PC-9 (cell line): ENCODE measurements around the gene LRRC56. TPM values are rescaled to one million over a fixed set of nuclear protein-coding genes. Genes with fewer than 3 reads are reported as not detected.

Source experiments
- BruUV-seq: library from RNA; stranded (reverse); fragments of 400-500 nt; replicated peaks from 2 replicates; lab custom pipeline; 2021; lab: Mats Ljungman, UMichigan
- CTCF ChIA-PET: fragments of 300-600 bp; sonication (Branson Sonifier 250); formaldehyde crosslinking; loops from one replicate; lab custom pipeline; 2022; ENCODE audit warnings: antibody characterized with exemption; lab: Charles Lee
- POLR2A ChIA-PET: fragments of 300-600 bp; sonication (Branson Sonifier 250); formaldehyde crosslinking; loops from one replicate; lab custom pipeline; 2022; ENCODE audit warnings: antibody characterized with exemption; ENCODE audit not compliant: unreplicated experiment; lab: Charles Lee
- DNase-seq, 2 experiments: peaks; one replicate each; pipeline versions ENCODE4 v3.0.0 to v3.0.0-alpha.2; 2015 to 2022; ENCODE audit warnings: mixed read lengths in 1 of 2
- H2AFZ ChIP-seq: fragments of 200-600 bp; sonication (generic); 2 replicates; pipeline ENCODE4 v1.8.1; 2017; ENCODE audit warnings: antibody characterized with exemption
- H3F3A ChIP-seq: fragments of 200-600 bp; sonication (generic); 2 replicates; pipeline ENCODE4 v1.8.1; 2017; ENCODE audit warnings: antibody characterized with exemption, mild to moderate bottlenecking, low read depth; ENCODE audit not compliant: insufficient read depth
- H3K27ac ChIP-seq: fragments of 200-600 bp; sonication (generic); 2 replicates; pipeline ENCODE4 v1.6.1; 2016; ENCODE audit warnings: mixed run types
- H3K27me3 ChIP-seq: fragments of 200-600 bp; sonication (generic); 2 replicates; pipeline ENCODE4 v1.6.1; 2016; ENCODE audit warnings: low read depth, mixed run types; ENCODE audit not compliant: insufficient read depth
- H3K36me3 ChIP-seq: fragments of 200-600 bp; sonication (generic); 2 replicates; pipeline ENCODE4 v1.6.1; 2016; ENCODE audit warnings: low read depth, mixed run types
- H3K4me1 ChIP-seq: fragments of 200-600 bp; sonication (generic); replicated peaks from 2 replicates; pipeline ENCODE4 v1.6.1; 2016; ENCODE audit warnings: mixed run types; ENCODE audit not compliant: insufficient read depth
- H3K4me2 ChIP-seq: fragments of 200-600 bp; sonication (generic); 2 replicates; pipeline ENCODE4 v1.6.1; 2017; ENCODE audit warnings: mixed run types
- H3K4me3 ChIP-seq: fragments of 200-600 bp; sonication (generic); 2 replicates; pipeline ENCODE4 v1.6.1; 2016; ENCODE audit warnings: mixed run types
- H3K79me2 ChIP-seq: fragments of 200-600 bp; sonication (generic); 2 replicates; pipeline ENCODE4 v1.6.1; 2017; ENCODE audit warnings: low read depth, mixed run types
- H3K9me2 ChIP-seq: fragments of 200-600 bp; sonication (generic); 2 replicates; pipeline ENCODE4 v1.8.1; 2017; ENCODE audit warnings: mild to moderate bottlenecking; ENCODE audit not compliant: insufficient read depth
- H3K9me3 ChIP-seq: fragments of 200-600 bp; sonication (generic); 2 replicates; pipeline ENCODE4 v1.8.1; 2016; ENCODE audit warnings: low read depth; ENCODE audit not compliant: insufficient read depth
- H4K20me1 ChIP-seq: fragments of 200-600 bp; sonication (generic); 2 replicates; pipeline ENCODE4 v1.8.1; 2017; ENCODE audit not compliant: insufficient read depth
- EZH2 ChIP-seq: fragments of 200-600 bp; sonication (generic); IDR thresholded peaks from 2 replicates; pipeline ENCODE4 v1.8.0; 2017; ENCODE audit warnings: antibody characterized with exemption, low read depth
- intact Hi-C: fragments of 100-400 bp; cut with micrococcal nuclease; formaldehyde crosslinking; loops from one replicate; pipeline ENCODE4 v1.10.0; 2022; ENCODE audit not compliant: unreplicated experiment
- total RNA-seq: library from RNA; stranded (reverse); gene quantifications from 2 replicates; pipeline ENCODE4 v1.2.3, GENCODE V29; 2021
- TF ChIP-seq, protein P1 (sequence below): fragments of 200-600 bp; sonication (generic); conservative IDR thresholded peaks from 2 replicates; pipeline ENCODE4 v1.6.1; 2017; ENCODE audit warnings: mixed run types, antibody characterized with exemption, mild to moderate bottlenecking, moderate library complexity

The LRRC56 gene
- total RNA-seq, 1 experiment from 2014 or later = 5.0 TPM

DNA sequence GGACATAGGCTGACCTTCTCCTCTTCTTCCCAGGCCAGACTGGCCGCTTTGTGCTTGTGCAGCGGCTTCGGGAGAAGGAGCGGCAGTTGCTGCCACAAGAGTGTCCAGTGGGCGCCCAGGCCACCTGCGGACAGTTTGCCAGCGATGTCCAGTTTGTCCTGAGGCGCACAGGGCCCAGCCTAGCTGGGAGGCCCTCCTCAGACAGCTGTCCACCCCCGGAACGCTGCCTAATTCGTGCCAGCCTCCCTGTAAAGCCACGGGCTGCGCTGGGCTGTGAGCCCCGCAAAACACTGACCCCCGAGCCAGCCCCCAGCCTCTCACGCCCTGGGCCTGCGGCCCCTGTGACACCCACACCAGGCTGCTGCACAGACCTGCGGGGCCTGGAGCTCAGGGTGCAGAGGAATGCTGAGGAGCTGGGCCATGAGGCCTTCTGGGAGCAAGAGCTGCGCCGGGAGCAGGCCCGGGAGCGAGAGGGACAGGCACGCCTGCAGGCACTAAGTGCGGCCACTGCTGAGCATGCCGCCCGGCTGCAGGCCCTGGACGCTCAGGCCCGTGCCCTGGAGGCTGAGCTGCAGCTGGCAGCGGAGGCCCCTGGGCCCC, 24.8 kb downstream of the LRRC56 start:
- ChIA-PET POLR2A (interaction anchor here (0.6 to 0.8 kb wide), 2 partner anchors 14 to 272 kb away, joined by 4 read pairs; partner anchors contain the start of gene PHRF1), CTCF (no interaction called here)
- no peak for DNase-seq
- no peaks in the 10 kb centered on the region for H3K9me3 ChIP-seq
- H2AFZ ChIP-seq = no peak overlapping the region
- peak overlapping the region; percentile 68; the same call in 1 of the 2 replicates for H3K4me3 ChIP-seq
- H3K27ac ChIP-seq = no peak overlapping the region
- intact Hi-C loops = loop anchor here (10.0 kb wide), 1 partner anchor 163 kb away; no protein-coding TSS in a partner anchor
- H3K27me3 ChIP-seq = no peaks in the 10 kb centered on the region
- peaks cover 10% of the 10 kb centered on the region; the same call in 1 of the 2 replicates for H3K79me2 ChIP-seq
- H4K20me1 ChIP-seq = no peaks in the 10 kb centered on the region; the same call in 1 of the 2 replicates
- TSS peak; percentile 39 for BruUV-seq
- TF ChIP-seq EZH2 = no peak
- TF ChIP-seq, protein P1, sequence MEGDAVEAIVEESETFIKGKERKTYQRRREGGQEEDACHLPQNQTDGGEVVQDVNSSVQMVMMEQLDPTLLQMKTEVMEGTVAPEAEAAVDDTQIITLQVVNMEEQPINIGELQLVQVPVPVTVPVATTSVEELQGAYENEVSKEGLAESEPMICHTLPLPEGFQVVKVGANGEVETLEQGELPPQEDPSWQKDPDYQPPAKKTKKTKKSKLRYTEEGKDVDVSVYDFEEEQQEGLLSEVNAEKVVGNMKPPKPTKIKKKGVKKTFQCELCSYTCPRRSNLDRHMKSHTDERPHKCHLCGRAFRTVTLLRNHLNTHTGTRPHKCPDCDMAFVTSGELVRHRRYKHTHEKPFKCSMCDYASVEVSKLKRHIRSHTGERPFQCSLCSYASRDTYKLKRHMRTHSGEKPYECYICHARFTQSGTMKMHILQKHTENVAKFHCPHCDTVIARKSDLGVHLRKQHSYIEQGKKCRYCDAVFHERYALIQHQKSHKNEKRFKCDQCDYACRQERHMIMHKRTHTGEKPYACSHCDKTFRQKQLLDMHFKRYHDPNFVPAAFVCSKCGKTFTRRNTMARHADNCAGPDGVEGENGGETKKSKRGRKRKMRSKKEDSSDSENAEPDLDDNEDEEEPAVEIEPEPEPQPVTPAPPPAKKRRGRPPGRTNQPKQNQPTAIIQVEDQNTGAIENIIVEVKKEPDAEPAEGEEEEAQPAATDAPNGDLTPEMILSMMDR = no peak
- peak overlapping the region; percentile 87 for H3K4me2 ChIP-seq
- no peaks in the 10 kb centered on the region for H3K36me3 ChIP-seq
- no peaks in the 10 kb centered on the region for H3K9me2 ChIP-seq
- H3F3A ChIP-seq = peaks cover 9% of the 10 kb centered on the region; the same call in 1 of the 2 replicates
- no peaks in the 10 kb centered on the region for H3K4me1 ChIP-seq

GRCh38 chr11:563066-563811, 25.9 kb downstream of the LRRC56 start:
- no peak for DNase-seq
- no peaks in the 10 kb centered on the region for H3K9me2 ChIP-seq
- H3K27ac ChIP-seq = no peak overlapping the region
- TF ChIP-seq EZH2 = no peak
- TF ChIP-seq, protein P1 = no peak
- no peak overlapping the region for H2AFZ ChIP-seq
- no peaks in the 10 kb centered on the region for H3K27me3 ChIP-seq
- no peaks in the 10 kb centered on the region; the same call in 1 of the 2 replicates for H4K20me1 ChIP-seq
- CTCF ChIA-PET = no interaction called here
- no peak overlapping the region for H3K4me3 ChIP-seq
- peaks cover 4% of the 10 kb centered on the region; the same call in 1 of the 2 replicates for H3F3A ChIP-seq
- no peaks in the 10 kb centered on the region for H3K4me1 ChIP-seq
- intact Hi-C loops = loop anchor here (10.0 kb wide), 1 partner anchor 162 kb away; no protein-coding TSS in a partner anchor
- H3K36me3 ChIP-seq = no peaks in the 10 kb centered on the region
- no peaks in the 10 kb centered on the region for H3K9me3 ChIP-seq
- POLR2A ChIA-PET = no interaction called here
- H3K79me2 ChIP-seq = peaks cover 10% of the 10 kb centered on the region; the same call in 1 of the 2 replicates
- no peak overlapping the region for H3K4me2 ChIP-seq
- BruUV-seq = no TSS peak

DNA sequence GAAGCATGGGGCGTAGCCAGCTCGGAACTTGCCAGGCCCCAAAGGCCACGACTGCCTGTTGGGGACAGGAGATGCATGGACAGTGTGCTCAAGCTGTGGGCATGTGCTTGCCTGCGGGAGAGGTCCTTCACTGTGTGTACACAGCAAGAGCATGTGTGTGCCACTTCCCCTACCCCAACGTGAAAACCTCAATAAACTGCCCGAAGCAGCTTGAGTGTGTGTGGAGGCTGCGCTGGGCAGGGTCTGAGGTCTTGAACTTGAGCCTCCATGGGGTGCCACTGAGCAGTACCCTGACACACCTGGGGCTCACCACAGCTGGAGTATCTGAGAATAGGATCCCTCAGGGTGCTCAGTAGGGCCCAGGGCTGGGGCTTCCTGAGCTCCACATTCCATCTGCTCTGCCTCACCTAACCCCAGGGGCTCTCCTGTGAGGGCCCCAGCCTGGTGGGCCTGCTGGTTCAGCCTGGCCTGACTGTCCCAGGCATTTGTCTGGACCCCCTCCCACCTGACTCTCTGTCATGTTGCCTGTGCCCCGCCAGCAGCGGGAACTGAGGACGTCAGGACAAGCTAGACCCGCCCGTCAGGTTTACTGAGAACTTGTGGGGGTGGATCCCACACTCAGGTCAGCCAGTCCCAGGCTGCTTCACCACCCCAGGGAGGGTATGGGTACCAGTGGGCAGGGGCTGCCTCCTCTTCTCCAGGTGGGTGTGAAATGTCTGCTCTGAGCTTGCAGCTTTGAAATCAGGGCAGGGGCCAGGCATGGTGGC, 26.7 kb downstream of the LRRC56 start:
- peak; percentile 48 to 57 for DNase-seq

More for the DNA sequence above, 26.7 kb downstream of the LRRC56 start:
- no peak overlapping the region for H3K27ac ChIP-seq
- no peak overlapping the region for H3K4me3 ChIP-seq
- ChIA-PET POLR2A (interaction anchor here (0.5 to 0.6 kb wide), 2 partner anchors 141 to 143 kb away, joined by 5 read pairs; no protein-coding TSS in a partner anchor), CTCF (no interaction called here)
- H3K4me1 ChIP-seq = 0 out of 2 replicates have a peak, but pooled peaks cover under 1% of the 10 kb centered on the region
- no TSS peak for BruUV-seq
- intact Hi-C loops = loop anchor here (10.0 kb wide), 1 partner anchor 161 kb away; no protein-coding TSS in a partner anchor
- H2AFZ ChIP-seq = no peak overlapping the region
- no peak for TF ChIP-seq EZH2
- TF ChIP-seq, protein P1 = no peak
- H3K4me2 ChIP-seq = no peak overlapping the region
- H3K9me2 ChIP-seq = no peaks in the 10 kb centered on the region
- H3K36me3 ChIP-seq = no peaks in the 10 kb centered on the region
- H4K20me1 ChIP-seq = no peaks in the 10 kb centered on the region; the same call in 1 of the 2 replicates
- H3K9me3 ChIP-seq = no peaks in the 10 kb centered on the region
- H3K79me2 ChIP-seq = peaks cover 10% of the 10 kb centered on the region; the same call in 1 of the 2 replicates
- peaks cover 4% of the 10 kb centered on the region; the same call in 1 of the 2 replicates for H3F3A ChIP-seq
- no peaks in the 10 kb centered on the region for H3K27me3 ChIP-seq
